GM18951 (cell line): ENCODE data around the gene PPFIBP2.

Experiments
- POLR2A ChIP-seq: IDR thresholded peaks from 4 replicates; pipeline ENCODE4 v1.6.1; 2011; ENCODE audit warnings: mild to moderate bottlenecking; ENCODE audit not compliant: insufficient read length, insufficient read depth; ENCODE audit errors: extremely low read depth
- in situ Hi-C: fragments of 300-500 bp; cut with MboI; formaldehyde crosslinking; loops from one replicate; pipeline ENCODE4 v1.12.0; 2022; ENCODE audit warnings: low sequenced_read_pairs, mixed read lengths, inconsistent platforms; ENCODE audit not compliant: unreplicated experiment

The PPFIBP2 gene

GRCh38 chr11:7540830-7541555, 27.2 kb downstream of the PPFIBP2 start:
- in situ Hi-C loops, result no loop called here
- no peak for TF ChIP-seq POLR2A

DNA sequence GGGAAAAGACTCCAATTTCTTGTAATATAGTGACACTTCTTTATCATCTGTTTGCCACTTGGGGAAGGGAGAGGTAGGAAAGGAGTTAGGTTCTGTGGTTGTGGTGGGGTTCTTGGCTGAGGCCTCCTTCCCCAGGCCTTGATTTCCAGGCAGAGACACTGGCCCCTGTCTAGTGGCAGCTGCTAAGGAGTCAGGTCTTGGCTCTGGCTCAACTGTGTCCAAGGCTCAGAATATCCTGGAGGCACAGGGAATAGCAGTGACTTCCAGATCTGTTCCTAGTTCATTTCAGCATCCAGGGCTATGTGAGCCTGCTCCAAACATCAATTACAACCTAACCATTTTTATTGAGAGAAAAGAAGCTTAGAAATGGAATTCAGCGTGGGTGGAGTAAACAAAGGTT, 29.5 kb downstream of the PPFIBP2 start:
- in situ Hi-C loops, result no loop called here
- TF ChIP-seq POLR2A, result no peak

DNA sequence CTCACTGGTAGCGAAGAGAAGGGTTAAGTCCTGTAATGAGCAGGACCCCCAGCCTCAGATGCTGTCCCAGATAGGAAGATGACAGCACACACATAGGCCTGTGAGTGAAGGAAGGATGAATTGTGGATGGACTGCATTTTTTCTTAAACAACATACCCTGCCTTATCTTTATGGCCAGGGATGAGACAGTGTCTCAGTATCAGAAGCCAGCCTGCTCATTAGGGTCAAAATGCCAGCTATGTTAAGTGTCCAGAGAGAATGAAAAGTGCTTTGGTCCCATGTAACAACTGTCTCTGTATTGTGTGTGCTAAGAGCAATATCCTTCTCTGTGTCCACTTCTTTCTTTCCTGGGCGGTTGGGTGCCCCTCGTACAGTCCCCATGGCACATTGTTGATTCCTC, 30.2 kb downstream of the PPFIBP2 start:
- TF ChIP-seq POLR2A, result no peak
- in situ Hi-C loops, result no loop called here

DNA sequence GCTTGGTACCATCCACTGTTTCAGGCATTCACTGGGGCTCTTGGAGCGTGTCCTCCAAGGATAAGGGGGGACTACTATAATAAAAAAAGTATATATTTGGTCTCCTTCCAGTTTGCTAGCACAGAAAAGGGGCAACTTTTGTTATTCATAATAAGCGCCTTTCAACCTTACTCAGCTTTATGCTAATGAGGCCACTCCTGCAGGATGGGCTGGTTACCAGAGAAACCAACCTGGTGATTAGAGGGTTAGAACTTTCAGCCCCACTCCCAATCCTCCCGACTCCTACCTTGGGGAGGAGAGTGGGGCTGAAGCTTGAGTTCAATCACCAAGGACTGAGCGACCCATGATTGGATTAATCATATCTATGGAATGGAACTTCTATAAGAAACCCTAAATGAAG, 31.8 kb downstream of the PPFIBP2 start:
- TF ChIP-seq POLR2A, result no peak
- in situ Hi-C loops, result no loop called here

DNA sequence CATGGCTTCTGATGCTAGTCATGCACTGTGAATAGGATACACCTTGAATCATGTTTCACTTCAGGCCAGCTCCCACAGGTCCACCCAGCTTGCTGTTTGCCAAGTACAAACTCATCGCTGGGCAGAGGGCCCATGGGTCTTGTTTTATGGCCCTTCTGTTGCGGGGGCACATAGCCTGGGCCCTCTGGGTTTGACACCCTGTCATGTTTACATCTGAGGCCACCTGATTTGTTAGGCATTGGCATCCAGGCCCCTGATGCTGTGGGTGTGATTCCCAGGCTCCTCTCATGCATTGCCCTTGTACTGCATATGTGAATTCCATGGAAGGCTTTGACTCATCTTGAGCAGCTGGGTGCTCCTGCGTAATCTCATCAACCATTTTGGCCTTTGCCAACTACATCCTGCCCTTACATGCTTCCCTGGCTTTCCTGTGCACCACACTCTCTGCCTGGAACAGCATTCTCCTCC, 32.6 kb downstream of the PPFIBP2 start:
- no peak for TF ChIP-seq POLR2A
- in situ Hi-C loops, result no loop called here

- in situ Hi-C loops, result no loop called here
Observed at GRCh38 chr11:7547687-7548086, 33.9 kb downstream of the PPFIBP2 start.

DNA sequence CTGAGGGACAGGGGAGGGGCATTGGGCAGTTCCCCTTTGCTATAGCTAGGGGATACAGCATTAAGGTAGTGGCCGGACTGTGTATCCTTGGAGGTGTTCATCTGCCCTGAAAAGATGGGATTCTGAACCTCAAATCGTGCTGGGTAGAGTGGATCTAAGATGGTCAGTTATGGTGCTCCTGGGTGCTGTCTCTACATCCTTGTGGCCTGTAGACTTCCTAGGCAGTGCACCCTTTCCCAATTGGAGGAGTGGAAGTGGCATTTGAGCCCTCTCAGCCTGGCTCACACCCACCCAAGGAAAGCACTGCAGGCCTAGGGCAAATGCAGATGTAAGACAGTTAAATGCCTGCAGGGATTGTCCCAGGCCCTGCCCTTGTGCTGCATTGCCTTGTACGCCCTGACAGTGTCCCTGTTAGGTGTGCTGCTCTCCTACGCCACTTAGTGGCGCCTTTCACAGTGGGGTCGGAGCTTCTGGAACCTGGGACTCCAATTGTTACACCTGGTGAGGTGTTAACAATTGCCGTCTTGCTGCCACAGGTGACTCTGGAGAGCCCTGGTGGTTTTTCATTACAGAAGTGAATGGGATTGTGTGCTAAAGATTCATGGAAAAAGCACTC, 35.0 kb downstream of the PPFIBP2 start:
- in situ Hi-C loops, result no loop called here
- no peak for TF ChIP-seq POLR2A

More at GRCh38 chr11:7547687-7548086, 33.9 kb downstream of the PPFIBP2 start:
- TF ChIP-seq POLR2A, result no peak

GRCh38 chr11:7549681-7550080, 35.9 kb downstream of the PPFIBP2 start:
- no peak for TF ChIP-seq POLR2A
- in situ Hi-C loops, result no loop called here

- in situ Hi-C loops, result no loop called here
- TF ChIP-seq POLR2A, result no peak
Observed at GRCh38 chr11:7551571-7551970, 37.8 kb downstream of the PPFIBP2 start.

GRCh38 chr11:7552666-7553065, 38.9 kb downstream of the PPFIBP2 start:
- no peak for TF ChIP-seq POLR2A
- in situ Hi-C loops, result no loop called here

DNA sequence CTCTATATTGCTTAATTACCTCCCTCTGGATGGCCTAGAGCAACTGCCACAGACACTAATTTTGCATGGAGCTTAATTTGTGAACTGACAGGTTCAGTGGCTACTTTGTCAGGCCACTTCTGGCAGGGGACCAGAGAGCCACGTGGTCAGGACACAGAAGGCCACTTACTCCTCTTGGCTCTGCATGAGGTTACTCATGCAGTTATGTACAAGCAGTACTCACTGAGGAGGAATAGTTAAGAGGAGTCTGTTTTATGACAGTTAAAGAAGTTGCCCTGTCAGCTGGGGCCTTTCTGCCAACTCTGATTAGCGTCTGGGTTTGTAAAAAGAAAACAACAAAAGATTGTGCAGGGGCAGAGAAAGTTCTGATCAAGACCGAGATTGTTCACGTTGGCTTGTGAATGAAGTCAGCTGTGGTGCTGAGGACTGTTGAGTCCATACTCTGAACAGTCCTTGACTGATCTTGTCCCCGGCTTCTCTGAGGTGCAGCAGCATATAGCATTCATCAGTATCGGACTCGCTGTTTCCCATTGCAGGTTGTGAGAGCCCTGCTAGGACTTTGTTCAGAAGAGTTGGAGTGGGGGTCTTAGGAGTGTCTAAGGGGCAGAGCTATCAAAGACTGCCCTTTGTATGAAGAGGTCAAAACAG, 41.4 kb downstream of the PPFIBP2 start:
- in situ Hi-C loops, result no loop called here
- no peak for TF ChIP-seq POLR2A

DNA sequence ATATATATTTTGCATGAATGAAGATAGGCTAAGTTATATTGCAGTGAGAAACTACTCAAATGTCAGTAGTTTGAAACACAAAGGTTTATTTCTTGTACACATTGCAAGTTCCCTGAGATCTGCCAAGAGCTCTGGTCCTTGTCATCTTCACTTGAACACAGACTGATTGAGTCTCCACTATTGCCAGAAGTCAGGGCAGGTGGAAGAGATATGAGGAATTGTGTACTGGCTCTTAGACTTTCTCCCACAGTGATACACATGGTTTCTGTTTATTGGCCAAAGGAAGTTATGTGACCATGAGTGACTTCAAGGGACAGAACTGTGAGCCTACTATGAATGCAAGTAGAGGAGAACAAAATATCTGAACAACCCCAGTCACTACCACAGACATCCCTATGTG, 44.2 kb downstream of the PPFIBP2 start:
- no peak for TF ChIP-seq POLR2A
- in situ Hi-C loops, result no loop called here

GRCh38 chr11:7559398-7560283, 45.8 kb downstream of the PPFIBP2 start:
- in situ Hi-C loops, result no loop called here
- TF ChIP-seq POLR2A, result no peak
